SH-SY5Y (cell line): Measurements from ENCODE around the gene FSCB.

Source experiments
- GATA2 ChIP-seq: IDR thresholded peaks from 2 replicates; pipeline ENCODE4 v1.6.1; 2011; ENCODE audit warnings: mild to moderate bottlenecking, low read depth, low read length
- GATA3 ChIP-seq: IDR thresholded peaks from 2 replicates; pipeline ENCODE4 v1.6.1; 2011; ENCODE audit warnings: low read depth, mild to moderate bottlenecking, low read length, moderate library complexity

- no peak for TF ChIP-seq GATA3
- TF ChIP-seq GATA2: no peak
Measured at GRCh38 chr14:44507183-44507582, at the start of gene FSCB.
